OCI-M2 (cell line): ENCODE measurements around the gene ESCO1.

Experiments
- DNase-seq: peaks from one replicate; lab custom pipeline; 2025; ENCODE audit not compliant: unreplicated experiment; lab: John Stamatoyannopoulos, UW

ESCO1 gene

DNA sequence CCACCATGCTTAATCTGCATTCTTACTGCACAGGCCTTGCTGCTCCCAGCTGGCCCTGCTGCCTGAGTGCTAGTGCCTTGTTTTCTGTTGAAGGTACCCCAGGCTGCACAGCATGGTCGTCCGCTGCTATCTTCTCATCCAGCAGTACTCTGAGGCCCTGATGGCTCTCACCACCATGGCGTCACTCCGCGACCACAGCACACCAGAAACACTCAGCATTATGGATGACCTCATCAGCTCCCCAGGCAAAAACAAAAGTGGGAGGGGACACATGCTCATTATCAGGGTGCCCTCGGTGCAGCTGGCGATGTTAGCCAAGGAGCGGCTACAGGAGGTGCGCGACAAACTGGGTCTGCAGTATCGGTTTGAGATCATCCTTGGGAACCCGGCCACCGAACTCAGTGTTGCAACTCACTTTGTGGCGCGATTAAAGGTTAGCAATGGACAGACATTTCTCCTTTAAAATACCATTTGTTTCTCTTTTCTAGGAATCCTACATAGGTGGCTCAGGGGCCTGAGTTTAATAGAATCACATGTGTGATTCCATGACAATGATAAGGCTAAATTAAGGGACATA, 110.5 kb downstream of the ESCO1 start:
- no peak for DNase-seq

DNA sequence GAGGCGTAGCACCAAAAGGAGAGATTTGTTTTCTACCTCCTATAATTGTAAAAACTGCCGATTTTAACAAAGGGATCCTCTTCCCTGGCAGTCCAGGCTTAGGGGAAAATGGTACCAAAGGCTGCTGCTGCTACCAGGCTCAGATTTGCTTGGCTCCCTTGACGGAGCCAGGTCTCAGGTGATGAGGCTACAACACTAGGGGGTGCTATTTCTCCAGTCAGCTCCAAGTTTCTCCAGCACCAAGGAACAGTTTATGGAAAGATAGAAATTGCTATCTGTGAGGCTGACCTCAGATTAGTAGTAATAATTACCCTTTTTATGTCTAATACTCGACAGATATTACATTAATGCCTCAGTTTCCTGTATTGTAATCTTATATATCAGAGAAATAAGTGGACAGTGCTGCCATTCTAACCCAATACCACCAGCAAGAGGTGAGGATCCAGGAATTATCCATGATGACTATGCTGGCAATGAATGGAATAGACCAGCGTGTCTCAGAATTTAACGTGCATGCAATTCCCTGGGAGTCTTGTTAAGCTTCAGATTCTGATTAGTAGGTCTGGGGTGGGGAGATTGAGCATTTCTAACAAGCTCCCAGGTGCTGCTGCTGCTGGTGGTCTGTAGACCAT, 111.3 kb downstream of the ESCO1 start:
- no peak for DNase-seq

DNA sequence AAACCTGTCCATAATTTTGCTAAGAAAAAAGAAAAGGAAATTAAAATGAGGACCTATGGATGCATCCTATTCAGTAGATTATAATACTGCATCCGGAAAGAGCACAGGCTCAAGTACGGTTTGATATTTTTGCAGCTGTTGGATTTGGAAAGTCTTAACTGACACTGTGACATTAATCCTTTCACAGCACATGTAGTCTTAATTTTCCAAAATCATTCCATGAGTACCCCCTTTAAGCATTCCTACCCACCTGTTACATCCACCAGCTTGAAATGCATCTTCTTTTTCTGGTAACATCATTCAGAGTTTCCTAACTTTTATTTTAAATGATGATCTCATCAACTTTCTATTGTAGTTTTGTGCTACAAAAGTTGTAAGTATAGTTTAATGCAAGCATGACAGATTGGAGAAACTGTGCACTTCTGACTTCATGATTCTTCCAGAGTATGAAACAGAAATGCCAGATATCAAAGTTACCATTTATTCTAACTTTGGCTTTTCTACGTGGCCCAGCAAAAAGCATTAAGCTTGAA, 113.5 kb downstream of the ESCO1 start:
- no peak for DNase-seq

DNA sequence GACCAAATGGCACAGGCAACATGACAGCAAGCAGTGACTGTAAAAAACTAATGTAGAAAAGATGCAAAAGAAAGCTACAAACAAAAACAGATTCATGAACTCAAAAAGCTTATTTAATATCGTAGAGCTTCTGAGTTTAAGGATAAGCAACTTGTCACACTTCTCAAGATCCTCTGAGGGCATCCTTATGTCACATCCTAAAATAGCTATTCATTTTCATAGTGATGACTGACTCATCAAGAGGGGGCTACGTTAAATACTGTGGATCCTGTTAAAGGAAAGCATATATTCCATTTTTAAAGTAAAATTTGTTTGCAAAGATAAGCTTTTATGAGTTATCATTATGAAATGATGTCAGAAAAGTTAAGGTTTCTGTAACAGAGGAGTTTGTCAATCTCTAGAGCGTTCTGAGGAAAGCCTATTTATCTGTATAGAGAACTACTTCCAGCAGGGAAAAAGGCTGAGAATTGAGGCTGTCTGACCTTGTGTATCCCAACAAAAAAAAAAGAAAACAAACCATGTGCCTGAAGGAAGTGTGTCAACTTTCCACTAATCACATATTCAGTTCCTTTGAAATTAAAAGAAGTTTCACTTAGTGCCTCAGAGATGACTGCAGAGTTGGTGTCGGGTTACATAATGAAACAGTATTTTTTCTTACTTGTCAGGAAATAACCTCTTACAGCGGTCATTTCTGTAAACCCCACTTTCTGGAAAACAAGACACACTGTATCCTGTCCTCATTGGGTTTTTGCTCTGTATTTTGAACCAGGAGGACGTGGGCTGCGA, 115.5 kb downstream of the ESCO1 start:
- no peak for DNase-seq

DNA sequence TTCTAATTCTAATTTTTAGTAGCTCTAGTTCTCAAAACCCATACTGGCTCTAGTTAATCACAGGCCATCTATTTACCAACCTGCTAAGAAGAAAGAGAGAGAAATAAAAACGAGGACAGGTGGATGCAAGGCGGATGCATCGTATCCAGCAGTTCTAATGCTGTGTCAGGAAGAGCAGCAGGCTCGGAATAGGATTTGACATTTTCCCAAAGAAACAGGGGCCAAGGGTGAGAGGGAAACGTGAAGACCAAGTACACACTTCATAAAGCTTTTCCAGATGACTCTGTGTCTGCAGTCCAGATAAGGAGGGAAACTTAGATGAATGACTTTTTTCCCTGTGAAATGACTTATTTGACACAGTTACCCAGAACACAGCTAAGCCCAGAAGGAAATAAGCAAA, 117.5 kb downstream of the ESCO1 start:
- DNase-seq = no peak

DNA sequence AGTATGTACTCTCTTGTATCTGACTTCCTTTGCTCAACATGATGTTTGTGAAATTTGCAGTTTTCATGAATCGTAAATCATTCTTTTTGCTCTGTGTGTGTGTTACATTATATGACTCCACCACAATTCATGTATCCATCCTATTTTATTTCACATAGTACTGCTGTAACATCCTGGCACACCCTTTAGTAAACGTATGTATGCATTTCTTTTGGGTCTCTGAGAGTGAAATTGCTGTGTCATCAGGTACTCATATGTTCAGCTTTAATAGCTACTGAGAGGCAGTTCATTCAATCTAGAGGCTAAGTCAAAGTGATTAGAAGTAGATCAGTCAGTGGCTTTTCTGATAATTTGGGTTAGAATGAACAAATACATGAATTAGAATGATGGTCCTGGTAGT, 118.8 kb downstream of the ESCO1 start:
- DNase-seq = no peak

DNA sequence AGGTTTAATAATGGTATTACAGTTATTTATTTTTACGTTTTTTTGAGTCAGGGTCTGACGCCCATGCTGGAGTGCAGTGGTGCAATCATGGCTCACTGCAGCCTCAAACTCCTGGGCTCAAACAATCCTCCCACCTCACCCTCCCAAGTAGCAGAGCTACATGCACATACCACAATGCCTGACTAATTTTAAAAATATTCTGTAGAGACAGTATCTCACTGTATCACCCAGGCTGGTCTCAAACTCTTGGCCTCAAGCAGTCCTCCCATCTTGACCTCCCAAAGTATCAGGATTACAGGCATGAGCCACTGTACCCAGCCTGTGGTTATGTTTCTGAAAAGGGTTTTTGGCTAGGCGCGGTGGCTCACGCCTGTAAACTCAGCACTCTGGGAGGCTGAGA, 120.8 kb downstream of the ESCO1 start:
- no peak for DNase-seq
